Thymus (tissue), 11 donors: ENCODE measurements around the gene RESP18. TPM values are rescaled to one million over a fixed set of nuclear protein-coding genes. Genes with fewer than 3 reads are reported as not detected.
"Not testable (repeated sequence)": the region's sequence is repeated elsewhere in the genome, so short reads cannot be mapped to it uniquely, and the experiment has no call there.

Experiments used
- DNase-seq, 9 donors: peaks; one replicate each; pipeline ENCODE4 v3.0.0-alpha.2; 2013; ENCODE audit warnings: low spot score in 9 of 9, low read depth in 6 of 9, missing footprints in 1 of 9
- H3K27ac ChIP-seq, 2 donors: one replicate each; pipeline ENCODE4 v1.5.1; 2013; ENCODE audit warnings: control low read depth in 1 of 2, low read depth in 1 of 2, low read length in 1 of 2, mild to moderate bottlenecking in 1 of 2, moderate library complexity in 1 of 2
- H3K27me3 ChIP-seq, 2 donors: one replicate each; pipeline ENCODE4 v1.5.1; 2013; ENCODE audit warnings: low read length in 1 of 2; ENCODE audit not compliant: control insufficient read depth in 2 of 2, insufficient read depth in 1 of 2
- H3K36me3 ChIP-seq, 2 donors: one replicate each; pipeline ENCODE4 v1.5.1; 2013; ENCODE audit warnings: low read length in 1 of 2, mild to moderate bottlenecking in 1 of 2, moderate library complexity in 1 of 2; ENCODE audit not compliant: control insufficient read depth in 2 of 2, insufficient read depth in 2 of 2
- H3K4me1 ChIP-seq, 2 donors: one replicate each; pipeline ENCODE4 v1.5.1; 2013; ENCODE audit warnings: low read length in 2 of 2; ENCODE audit not compliant: control insufficient read depth in 2 of 2, insufficient read depth in 2 of 2
- H3K4me3 ChIP-seq, 2 donors: one replicate each; pipeline ENCODE4 v1.5.1; 2013; ENCODE audit warnings: low read length in 2 of 2, control low read depth in 1 of 2, mild to moderate bottlenecking in 1 of 2
- H3K9me3 ChIP-seq, 2 donors: one replicate each; pipeline ENCODE4 v1.5.1; 2013; ENCODE audit warnings: low read length in 1 of 2, mild to moderate bottlenecking in 1 of 2; ENCODE audit not compliant: control insufficient read depth in 2 of 2, insufficient read depth in 1 of 2
- WGBS: extraction: QIAGEN DNeasy Blood & Tissue Kit; methylation state at CpG from one replicate; pipeline ENCODE4 v1.1.7; 2013; 5-methylcytosine and 5-hydroxymethylcytosine counted together
- polyA plus RNA-seq: library from polyadenylated mRNA; stranded (reverse); fragments of 200-250 nt; gene quantifications from one replicate; pipeline ENCODE4 v1.2.3, GENCODE V29; 2013
- total RNA-seq: library from RNA; stranded (reverse); fragments of 120-200 nt; gene quantifications from one replicate; pipeline ENCODE4 v1.2.4, GENCODE V29; 2013
- donor health status: healthy.

The RESP18 gene
- total and polyA plus RNA-seq, 2 donors: 0.07 TPM; not detected in 1

DNA sequence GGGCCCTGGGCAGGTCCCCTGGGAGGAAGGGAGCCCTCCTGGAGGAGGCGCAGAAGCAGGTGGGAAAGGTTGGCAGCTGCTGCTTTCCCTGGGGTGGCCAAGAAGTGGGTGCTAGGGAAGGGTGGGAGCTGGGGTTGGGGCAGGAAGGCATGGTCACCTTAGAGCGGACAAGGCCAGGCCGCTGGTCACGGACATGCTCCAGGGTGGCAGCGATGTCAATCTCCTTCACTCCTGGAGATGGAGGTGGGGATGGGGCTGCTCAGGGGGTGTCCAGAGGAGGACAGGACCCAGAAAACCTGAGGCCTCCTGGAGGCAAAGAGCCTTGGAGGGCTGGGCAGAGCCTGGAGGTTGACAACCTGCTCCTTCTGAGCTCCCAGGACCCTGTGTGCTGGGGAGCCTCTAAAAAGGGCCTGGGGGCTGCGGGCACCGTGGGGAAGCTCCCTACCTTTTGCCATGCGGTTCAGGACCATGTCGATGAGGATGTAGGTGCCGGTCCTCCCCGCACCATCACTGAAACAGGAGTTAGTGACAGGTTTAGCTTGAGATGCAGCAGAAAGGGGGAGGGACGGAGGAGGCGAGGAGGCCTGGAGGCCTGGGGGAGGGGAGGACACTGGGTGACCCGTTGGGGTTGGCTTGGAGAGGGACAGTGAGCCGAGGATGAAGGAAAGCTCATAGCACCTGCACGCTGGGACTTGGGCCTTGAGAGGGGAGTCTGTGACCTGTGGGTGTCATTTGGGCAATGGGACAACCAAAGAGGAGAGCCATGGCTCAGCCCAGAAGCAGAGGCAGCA, 42.0 kb downstream of the RESP18 start:
- WGBS: 96% methylated on average over 16 of the region's 16 CpGs
- peaks cover 3 to 10% of the 10 kb centered on the region in 2 donors for H3K36me3 ChIP-seq
- no peaks in the 10 kb centered on the region for H3K9me3 ChIP-seq
- peaks cover 4 to 49% of the 10 kb centered on the region in 2 donors for H3K27me3 ChIP-seq
- peaks cover 9 to 11% of the 10 kb centered on the region in 2 donors for H3K4me1 ChIP-seq
- H3K27ac ChIP-seq: no peak overlapping the region
- DNase-seq: no peak
- no peak overlapping the region for H3K4me3 ChIP-seq

DNA sequence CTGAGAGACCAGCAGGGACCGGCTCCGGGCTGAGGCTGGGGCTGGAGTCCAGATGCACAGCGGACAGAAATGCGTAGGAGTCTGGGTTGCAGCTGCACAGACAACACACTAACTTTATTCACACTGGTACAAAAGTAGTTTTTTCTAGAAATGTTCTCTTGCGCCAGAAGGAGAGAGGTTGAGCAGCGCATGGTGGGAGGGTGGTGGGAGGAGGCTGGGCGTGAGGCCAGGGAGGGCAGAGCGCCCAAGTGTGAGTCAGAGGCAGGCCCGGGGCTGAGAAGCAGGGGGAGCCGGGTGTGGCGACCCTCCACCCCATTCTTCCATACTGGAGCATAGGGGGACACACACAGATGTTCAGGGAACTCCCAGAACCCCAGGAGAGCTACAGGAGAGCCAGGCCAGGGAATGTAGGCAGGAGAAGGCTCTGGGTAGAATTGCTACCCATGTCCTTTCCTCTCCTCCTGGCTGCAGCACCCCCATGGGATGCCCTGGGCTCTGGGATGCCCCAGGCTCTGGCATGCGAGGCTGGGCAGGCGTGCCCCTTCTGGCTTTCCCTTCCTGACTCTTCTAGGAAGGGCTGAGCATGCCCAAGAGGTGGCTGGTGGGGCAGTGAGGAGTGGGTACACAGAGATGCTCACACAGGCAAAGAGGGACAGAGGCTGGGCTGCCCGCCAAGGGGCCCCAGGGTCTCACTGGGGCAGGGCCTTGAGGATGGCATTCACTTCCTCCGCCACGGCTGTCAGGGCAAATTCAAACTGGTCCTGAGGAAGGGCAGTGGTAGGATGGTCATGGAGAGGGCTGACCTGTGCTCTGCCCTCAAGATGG, 42.8 kb downstream of the RESP18 start:
- peaks cover 6 to 18% of the 10 kb centered on the region in 2 donors for H3K36me3 ChIP-seq
- H3K4me3 ChIP-seq: no peak overlapping the region
- WGBS: 86% methylated on average over 16 of the region's 16 CpGs
- peaks cover 4 to 8% of the 10 kb centered on the region in 2 donors for H3K4me1 ChIP-seq
- no peak overlapping the region for H3K27ac ChIP-seq
- no peak for DNase-seq
- no peaks in the 10 kb centered on the region for H3K9me3 ChIP-seq
- peaks cover 4 to 43% of the 10 kb centered on the region in 2 donors for H3K27me3 ChIP-seq

DNA sequence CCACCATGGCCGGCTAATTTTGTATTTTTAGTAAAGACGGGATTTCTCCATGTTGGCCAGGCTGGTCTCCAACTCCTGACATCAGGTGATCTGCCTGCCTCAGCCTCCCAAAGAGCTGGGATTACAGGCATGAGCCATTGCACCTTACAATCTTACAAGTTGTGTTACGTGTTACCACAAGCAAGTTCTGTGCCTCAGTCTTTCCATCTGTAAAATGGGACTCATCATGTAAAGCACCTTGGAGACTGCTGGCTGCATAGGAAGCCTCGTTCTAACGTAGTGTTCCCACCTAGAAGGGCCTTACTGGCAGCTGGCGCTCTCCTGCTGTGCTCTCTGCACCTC, 43.4 kb downstream of the RESP18 start:
- Histone ChIP-seq H3K27me3 (peaks cover 4 to 38% of the 10 kb centered on the region in 2 donors), H3K36me3 (peaks cover 11 to 24% of the 10 kb centered on the region in 2 donors), H3K4me1 (peaks cover 2 to 3% of the 10 kb centered on the region in 2 donors), H3K4me3 (no peak overlapping the region), H3K27ac (no peak overlapping the region), H3K9me3 (no peaks in the 10 kb centered on the region)
- DNase-seq: no peak
- 95% methylated on average over 6 of the region's 6 CpGs for WGBS

DNA sequence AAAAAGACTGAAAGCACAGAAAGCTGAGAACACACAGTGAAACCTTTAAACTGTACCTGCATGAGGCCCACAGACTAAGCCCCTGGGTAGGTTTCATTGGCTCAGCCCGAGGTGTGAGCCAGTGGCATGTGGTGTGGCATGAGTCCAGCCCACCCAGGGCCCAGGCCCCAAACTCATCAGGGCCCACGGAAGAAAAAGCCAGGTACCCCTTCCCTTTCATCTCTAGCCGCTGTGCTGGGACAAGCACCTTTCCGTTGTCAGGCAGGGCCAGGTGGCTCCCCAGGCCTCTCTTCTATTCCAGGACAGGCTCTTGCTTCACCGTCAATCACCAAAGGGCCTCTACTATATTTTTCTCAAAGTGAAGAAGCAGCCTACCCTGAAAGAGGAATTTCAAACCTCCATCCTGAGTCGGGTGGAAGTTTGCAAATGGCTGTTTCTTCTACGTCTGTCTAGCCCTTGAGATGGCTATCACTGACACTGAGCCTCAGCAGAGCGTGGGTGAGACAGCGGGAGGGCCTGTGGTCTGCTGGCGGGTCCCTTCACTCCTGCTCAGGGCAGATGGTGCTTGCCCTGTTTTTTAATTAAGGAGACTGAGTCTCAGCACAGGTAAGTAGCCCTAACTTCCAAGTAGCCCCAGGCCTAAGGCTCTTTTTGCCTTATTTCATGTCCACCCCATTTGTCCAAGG, 44.8 kb downstream of the RESP18 start:
- Histone ChIP-seq H3K9me3 (no peaks in the 10 kb centered on the region), H3K4me3 (no peak overlapping the region), H3K4me1 (peaks cover 0 to 3% of the 10 kb centered on the region in 2 donors), H3K27me3 (peaks cover 0 to 23% of the 10 kb centered on the region in 2 donors), H3K36me3 (peaks cover 22 to 38% of the 10 kb centered on the region in 2 donors), H3K27ac (no peak overlapping the region)
- DNase-seq: no peak
- 89% methylated on average over 10 of the region's 10 CpGs for WGBS

DNA sequence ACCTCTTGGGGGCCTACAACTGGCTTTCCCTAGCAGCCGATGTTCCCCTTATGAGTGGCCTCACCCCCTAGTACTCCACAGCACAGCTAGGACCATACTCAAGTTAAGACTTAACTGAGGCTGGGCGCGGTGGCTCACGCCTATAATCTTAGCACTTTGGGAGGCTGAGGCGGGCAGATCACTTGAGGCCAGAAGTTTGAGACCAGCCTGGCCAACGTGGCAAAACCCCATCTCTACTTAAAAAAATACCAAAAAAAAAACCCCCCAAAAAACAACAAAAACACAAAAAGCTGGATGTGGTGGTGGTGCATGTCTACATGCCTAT, 45.5 kb downstream of the RESP18 start:
- peaks cover 26 to 44% of the 10 kb centered on the region in 2 donors for H3K36me3 ChIP-seq
- not testable (repeated sequence) for H3K27ac ChIP-seq, H3K4me1 ChIP-seq, DNase-seq, H3K9me3 ChIP-seq, H3K4me3 ChIP-seq
- 95% methylated on average over 6 of the region's 6 CpGs for WGBS
- peaks cover 0 to 17% of the 10 kb centered on the region in 2 donors for H3K27me3 ChIP-seq

DNA sequence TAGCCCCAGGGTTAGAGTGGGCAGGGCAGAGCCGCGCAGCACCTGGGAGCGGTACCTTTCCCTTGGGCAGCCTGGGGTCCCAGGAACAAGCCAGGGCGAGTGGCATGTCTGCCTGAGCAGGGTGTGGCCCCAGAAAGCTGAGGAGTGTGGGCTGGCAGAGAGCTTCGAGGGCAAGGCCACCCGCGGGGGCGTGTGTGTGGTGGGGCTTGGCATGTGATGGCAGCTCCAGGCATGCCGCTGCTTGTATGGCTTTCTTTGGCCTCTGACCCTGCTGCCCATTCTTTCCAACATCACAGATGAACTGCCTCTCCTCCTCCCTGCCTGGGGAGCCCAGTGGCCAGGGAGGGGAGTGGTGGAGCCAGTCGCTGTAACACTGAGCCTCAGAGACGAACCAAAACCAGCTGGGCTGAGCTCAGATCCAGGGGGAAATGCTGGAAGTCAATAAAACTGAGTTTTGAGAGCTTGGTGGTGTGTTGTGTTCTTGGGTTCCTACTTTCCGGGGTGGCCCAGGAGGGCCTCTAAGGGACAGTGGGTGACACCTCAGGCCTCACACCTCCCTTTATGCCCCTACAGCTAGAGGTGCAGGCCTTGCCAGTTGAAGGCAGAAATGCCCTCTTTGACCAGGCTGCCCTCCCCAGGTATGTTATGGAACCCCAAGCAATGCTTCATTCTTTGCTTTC, 46.0 kb downstream of the RESP18 start:
- Histone ChIP-seq H3K4me3 (no peak overlapping the region), H3K27me3 (peaks cover 0 to 13% of the 10 kb centered on the region in 2 donors), H3K27ac (no peak overlapping the region), H3K4me1 (peaks cover 0 to 3% of the 10 kb centered on the region in 2 donors), H3K9me3 (no peaks in the 10 kb centered on the region), H3K36me3 (peaks cover 29 to 49% of the 10 kb centered on the region in 2 donors)
- DNase-seq: no peak
- WGBS: 94% methylated on average over 12 of the region's 12 CpGs

DNA sequence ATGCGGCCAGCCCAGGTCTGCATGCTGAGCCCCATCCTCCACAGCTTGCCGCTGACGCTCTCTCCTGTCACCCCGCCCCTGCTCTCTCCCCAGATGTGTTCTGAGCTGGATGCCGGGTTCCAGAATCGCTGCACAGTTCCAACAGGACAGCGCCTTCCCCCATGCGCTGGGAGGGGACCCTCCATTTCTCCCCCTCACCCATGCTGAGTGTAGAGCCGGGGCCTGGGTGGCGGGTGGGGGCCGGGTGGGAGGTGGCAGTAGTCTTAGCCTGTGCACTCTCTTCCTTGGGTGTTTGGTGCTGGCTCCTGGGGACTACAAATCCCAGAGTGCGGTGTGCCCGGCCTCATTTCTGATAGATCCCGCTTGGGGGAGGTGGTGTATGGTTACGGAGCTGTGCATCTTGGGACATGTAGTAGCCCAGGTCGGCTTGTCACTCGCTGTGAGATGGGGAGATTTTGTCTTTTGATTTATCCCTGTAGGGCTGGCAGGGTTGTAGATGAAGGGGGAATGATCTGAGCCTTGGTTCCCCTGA, 46.6 kb downstream of the RESP18 start:
- Histone ChIP-seq H3K36me3 (peaks cover 29 to 55% of the 10 kb centered on the region in 2 donors), H3K4me3 (no peak overlapping the region), H3K27ac (no peak overlapping the region), H3K9me3 (no peaks in the 10 kb centered on the region), H3K4me1 (peaks cover 0 to 4% of the 10 kb centered on the region in 2 donors), H3K27me3 (peaks cover 0 to 8% of the 10 kb centered on the region in 2 donors)
- DNase-seq: no peak
- 93% methylated on average over 17 of the region's 17 CpGs for WGBS

DNA sequence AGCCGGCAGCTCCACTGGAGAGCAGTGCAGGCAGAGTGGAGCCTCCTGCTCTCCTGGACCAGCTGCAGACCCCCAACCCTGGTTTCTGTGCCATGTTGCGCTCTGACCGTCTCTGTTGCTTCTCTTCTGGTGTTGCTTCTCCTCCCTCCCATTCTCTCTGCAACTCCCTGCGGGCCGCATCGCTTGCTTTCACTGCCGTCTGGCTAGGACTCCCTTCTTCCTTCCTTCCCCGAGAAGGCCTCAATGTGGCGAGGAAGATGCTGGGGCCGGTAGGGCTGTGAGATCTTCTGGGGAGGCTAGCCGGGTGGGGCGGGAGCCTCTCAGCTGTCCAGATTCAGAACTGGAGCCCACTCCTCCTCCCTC, 47.2 kb downstream of the RESP18 start:
- Histone ChIP-seq H3K36me3 (peaks cover 33 to 59% of the 10 kb centered on the region in 2 donors), H3K9me3 (no peaks in the 10 kb centered on the region), H3K27me3 (peaks cover 0 to 2% of the 10 kb centered on the region in 2 donors), H3K27ac (no peak overlapping the region), H3K4me3 (no peak overlapping the region), H3K4me1 (peaks cover 1 to 10% of the 10 kb centered on the region in 2 donors)
- WGBS: 98% methylated on average over 12 of the region's 12 CpGs
- DNase-seq: no peak
